Putamen (tissue), 1 donor: Measurements from ENCODE around the gene BCL11A.

Experiments used
- DNase-seq: peaks from one replicate; pipeline ENCODE4 v3.0.0-alpha.2; 2016; ENCODE audit warnings: low spot score

Gene BCL11A

DNA sequence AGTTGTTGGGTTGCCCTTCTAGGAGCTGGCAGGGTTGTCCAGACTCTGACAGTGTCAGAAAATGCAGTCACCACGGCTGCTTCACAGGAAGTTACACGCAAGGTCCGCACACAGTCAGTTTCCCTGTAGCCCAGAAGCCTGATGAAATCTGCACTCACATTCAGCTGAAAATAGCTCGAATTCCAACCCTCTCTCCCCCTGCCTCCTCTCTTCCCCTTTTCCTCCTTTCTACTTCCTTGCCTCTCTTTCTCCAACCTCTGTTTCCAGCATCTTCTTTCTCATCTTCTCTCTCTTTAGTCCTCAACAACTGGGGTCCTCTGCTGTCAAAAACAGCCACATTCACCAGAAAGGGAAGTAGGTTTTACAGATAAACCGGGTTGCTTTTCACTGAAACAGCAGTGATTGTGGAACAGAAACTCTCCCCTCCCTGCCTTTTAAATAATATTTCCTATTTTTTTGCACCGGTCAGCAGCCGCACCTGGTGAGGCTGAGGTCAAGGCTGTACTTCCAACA is 69.3 kb downstream of the BCL11A start:
- no peak for DNase-seq

DNA sequence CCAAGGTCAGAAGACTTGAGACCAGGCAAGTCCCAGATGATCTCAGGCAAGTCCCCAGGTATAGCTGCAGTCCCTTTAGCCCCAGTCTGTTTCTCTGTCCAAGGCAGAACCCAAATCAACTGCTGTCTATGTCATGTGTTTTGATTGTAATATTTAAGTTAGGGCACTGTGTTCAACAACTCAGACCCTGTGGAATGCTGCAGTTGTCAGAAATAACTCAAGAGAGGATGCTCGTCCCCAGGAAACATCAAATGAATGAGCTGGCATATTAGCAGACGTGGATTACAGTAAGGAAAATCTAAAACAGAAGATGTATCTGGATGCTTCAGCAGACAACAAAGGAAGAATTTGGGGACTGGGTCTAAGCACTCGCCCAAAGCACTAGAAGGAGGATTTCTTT is 70.1 kb downstream of the BCL11A start:
- DNase-seq, result no peak

DNA sequence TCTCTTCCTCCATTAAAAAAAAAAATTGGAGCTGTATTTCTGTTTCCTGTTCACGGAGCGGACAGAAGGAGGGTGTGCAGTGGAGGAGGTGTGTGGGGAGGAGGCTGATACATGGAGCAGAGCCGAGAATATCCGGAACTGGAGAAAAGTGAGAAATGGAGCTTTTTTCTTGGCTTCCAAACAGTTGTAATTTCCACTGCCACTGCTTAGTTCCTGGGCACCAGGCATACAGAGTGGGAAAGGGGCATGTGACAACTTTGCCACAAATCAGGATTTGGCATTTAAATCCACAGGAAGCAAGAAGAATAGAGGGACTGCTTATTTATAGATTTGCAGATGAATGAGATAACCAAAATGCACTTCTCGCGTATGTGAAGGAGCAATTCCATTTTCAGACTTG is 71.2 kb downstream of the BCL11A start:
- no peak for DNase-seq

DNA sequence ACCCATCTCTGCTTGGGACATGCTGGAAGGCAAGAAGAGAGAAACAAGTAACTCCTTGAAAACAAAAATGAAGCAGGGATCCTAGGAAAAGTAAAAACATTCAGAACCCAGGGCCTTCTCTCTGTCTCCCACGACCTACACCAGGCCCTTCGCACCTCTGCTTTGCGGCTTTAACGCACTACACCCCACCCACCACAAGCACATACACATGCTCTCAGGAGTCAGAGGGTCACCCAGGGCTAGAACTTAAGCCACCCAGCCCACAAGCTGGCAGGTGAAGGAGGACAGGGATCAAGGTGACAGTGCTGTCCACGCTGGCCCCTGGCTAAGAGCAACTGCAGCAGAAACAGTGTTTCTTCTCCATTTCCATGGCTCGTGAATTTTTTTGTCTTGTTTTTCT is 72.2 kb downstream of the BCL11A start:
- DNase-seq, result no peak

DNA sequence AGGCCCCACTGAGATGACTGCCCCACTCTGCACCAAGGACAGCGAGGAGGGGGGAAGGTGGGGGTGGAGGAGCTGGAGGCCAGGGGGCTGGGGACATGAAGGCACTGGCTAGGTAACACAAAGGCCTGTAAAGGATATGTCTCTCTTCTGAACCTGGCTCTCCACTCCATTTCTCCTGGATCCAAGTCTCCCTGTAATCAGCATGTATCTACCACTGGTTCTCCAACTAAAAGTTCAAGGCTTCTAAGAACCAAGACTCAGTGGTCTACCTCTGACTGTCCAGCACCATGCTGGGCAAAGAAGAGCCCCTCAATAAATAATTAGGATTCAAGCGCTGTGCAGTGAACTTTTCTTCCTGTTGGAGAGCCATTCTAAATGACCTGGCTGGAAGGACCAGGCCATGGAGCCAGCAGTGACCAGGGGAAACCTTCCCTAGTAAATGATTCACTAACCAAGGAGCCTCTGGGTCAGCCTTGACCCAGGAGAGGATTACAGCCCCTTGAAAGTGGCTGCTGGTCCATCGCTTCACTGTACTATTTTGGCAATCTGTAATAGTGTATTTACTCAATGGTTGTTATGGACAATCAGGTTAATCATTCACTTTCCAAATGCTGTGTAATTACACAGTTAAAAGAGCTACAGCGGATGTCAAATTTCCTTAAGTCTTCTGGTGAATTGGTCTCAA is 73.2 kb downstream of the BCL11A start:
- DNase-seq, result no peak

DNA sequence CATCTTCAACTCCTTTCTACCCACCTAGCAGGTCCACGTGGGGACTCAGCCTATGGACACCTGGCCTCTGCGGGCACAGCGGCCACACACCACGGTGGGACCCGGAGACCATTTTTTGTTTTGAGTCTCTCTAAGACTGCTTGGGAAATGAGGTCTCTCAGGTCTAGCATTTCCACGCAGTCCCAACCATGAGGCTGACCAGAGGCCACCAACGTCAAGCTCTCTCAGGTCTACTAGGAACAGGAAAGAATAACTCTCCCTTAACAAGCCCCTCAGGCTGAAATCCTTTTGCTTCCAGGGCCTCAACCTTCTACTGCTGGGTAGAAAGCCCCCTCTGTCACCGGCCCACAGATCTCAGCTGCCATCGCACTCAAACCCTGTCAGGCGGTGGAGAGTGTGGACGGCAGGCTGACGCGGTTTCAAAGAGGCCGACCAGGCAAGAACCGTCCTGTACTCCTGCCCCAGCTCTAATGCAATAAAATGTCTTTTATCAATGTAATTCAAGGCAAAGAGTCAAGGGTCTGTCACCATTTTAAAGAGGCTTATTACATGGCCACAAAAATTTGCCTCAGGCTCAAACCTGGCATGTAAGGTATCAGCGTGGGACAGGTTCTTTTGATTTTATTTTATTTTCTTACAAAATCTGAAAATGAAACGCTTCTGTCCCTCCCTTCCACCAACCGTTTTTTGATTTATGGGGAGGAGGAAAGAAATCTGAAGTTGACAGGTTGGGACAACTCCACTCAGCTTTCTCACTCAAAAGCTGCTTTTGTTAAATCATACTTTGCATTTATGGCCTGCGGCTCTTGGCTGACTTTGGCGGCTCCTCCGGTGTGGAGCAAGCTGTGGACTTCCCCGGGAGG is 74.0 kb downstream of the BCL11A start:
- no peak for DNase-seq

DNA sequence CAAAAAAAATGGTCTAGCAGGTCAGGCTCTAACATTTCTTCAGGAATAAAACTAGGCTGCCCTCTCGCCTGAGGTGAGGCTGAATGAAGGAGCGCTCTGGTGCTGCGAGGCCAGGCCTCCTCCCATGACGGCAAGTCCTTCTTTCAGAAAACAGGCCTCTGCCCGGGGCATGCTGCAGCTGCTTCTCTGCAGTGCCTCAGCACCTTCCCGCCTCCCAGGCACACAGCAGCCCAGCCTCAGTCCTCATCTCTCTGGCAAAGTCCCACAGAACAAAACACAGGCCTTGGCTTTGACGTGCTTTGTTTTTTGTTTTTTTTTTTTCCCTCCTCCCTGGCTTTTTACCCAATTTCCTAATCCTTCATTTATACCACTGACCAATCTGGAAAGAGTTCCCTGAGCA is 74.8 kb downstream of the BCL11A start:
- DNase-seq, result no peak

DNA sequence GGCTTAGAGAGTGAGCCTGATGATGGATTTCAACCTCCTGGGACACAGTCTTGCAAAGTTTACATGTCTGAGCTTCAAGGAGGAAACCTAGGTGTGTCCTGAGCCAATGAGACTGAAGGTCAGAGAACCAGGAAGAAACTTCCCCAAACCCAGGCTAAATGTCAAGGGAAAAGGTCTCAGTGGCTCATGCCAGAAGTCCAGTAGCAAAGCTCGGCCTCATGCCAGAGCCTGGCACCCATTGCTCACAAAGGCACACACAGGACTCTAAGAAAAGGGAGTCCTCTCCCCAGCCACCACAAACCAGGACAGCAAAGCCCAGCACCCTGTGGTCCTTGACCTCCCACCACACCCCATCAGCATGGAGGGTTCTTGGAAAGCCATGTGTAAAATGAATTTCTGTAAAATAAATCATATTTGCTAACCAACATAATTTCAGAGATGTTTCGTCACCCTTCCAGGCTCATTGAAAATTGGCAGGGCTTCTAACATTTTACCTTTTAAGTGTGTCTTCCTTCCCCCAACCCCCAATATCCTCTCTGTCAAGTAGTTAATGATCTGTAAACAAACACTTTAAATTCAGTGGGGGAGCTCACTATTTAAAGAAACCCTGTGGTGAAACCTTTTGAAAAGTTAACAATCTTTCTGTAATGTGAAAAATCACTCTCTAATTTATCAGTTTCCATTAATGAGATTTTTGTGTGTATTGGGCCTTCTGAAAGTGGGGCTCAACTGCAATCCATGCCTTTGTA is 77.1 kb downstream of the BCL11A start:
- no peak for DNase-seq

DNA sequence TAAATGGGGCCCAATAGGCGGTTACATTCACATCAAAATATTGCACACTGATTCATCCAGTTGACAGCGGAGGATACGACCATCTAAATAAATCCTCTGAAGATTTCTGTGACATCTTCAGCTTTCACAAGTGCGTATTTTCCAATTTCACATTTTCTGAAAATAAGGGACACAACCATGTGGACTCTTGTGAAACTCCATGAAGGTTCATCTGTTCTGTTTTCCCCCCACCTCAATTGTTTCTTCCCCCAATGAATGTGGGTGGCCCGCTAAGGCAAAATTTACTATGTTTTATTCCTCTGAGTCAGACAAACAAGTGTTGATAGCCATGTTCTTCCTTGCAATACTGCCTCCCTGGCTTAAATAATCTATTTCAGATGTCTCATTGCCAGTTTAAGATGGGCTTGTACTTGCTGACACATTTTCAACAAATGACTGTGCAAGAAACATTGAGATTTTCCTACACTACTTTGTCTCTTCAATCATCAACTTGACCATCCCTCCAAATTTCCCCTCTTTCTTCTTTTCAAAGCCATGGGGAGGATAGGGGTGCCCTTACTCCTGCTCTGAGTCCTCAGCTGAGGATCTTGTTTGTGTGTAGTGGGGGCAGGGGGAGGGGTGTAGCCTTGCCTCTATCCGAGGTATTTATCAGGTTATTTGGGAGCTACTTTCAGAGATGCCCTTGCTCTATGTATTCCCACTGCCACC is 78.2 kb downstream of the BCL11A start:
- no peak for DNase-seq

DNA sequence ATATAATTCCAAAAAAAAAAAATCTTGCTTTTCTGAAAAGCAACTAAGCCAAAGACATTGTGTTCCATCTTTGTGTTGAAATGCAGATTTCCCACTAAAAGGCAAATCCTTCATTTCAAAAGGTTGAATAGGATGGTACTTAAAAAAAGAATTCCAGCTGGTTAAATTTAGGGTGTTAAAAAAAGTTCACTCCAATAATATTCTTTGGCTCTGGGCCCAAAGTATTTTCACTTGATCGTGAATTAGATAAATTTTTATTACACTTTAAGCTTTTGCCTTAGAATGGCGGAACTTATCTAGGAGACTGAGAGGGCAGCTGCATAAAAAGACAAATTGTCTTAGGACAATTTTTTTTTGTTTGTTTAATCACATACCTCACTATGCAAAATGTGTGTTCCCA is 79.2 kb downstream of the BCL11A start:
- no peak for DNase-seq

DNA sequence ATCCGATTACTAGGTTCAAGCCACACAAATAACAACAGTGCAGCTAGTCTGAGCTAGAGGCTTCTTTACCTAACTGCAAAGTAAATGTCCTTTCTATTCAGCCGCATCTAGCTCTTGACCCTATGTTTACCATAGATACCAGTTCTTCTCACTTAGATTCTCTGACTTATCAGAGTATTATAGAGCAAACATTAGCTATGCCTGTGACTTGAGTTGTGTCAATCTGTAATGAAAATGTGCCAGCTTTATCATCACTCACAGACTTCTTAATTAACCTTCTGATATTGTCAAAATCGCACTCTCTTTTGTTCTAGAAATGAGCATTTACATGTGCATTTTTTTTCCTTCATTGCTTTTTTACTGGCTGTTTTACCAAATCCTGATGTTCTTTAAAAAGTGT is 79.9 kb downstream of the BCL11A start:
- DNase-seq, result no peak

DNA sequence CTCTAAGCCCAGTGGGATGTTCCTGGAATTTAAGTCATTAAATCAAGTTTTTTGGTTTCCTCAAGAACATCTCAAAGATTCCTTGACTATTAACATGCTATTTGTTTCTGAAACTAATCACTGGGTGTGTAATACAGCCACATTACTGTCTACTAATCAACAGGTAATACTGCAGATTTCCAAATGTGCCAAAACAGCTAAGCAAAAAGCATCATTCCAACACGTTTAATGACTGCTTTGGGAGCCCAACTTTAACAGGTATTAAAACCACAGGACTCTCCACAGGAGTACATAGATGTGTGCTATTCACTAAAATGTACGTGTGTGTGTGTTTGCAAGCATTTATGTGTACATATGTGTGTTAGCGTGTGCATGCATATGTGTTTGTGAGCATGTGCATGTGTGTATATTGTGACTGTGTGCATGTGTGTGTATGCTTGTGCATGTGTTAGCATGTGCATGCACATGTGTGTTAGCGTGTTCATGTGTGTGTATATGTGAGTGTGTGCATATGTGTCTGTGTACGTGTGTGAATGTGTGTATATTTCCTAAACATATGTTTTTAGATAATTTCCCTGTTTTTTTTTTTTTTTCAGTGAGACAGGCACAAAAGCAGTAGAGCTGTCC is 80.7 kb downstream of the BCL11A start:
- DNase-seq, result no peak

DNA sequence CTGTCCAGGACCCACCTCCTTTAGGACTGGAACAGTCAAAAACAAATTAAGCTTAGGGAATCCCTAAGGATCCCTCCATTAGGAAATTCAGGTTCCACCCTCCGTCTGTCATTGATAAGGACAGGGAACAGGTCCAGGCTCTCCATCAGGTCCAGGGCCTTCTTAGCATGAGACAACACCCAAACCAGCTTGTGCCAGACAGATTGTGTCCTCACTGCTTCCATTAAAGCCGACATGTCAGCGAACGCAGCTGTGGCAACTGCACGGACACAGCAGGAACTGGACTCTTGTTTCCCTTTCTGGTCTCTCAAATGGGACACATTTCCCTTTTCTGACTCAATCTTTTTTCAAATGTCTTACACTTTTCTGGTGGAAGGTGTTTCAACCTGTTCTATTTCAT is 81.4 kb downstream of the BCL11A start:
- no peak for DNase-seq

DNA sequence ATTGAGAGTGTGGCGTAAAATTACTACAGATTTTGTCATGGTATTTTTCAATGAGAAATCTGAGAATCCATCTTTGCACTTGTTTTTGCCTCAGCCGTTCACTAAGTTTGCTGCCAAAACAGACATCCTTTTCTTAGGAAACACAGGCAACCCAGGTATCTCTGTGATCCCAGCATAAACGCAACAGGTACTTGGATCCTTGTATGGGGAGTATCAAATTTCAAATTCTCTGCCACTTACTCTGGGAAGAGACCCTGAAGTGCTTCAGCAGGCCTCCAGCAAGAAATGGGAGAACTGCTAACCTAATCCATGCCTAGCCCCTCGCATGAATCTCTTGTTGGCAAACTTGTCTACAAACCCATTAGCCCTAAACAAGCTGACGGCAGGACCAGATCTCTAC is 83.1 kb downstream of the BCL11A start:
- no peak for DNase-seq

DNA sequence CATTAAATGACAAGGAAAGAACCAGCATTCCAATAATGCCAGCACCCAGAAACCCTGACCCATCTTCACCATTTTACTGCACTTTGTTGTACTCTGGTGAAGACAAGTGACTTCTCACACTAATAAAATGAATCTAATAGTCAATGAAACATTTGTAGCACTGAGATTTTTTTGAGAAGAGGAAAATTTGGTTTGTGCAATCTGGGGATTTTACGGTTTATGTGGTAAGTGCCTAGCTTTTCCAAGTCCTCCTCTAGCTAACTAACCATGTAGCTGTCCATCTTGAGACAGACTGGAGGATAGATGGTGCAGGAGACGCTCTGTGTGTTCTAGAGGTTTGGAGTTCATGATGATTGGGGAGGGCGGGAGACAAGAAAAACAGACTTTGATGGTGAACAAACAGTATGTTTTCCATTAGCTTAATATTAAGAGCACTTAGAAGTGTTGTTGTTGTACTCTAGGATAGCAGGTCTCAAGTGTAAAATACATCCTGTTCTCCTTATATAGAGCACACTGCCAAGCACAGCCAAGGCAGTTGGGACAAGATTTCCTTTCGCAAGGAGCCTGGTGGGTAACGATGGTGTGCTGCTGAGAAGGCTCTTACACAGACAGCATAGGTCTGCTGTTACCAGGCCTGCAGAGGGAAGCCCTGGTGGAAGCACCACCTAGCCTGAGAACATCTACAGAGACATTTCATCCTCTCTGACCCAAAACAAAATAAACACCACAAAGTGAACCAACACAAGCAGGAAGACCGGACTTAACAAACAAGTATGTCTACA is 83.7 kb downstream of the BCL11A start:
- no peak for DNase-seq

DNA sequence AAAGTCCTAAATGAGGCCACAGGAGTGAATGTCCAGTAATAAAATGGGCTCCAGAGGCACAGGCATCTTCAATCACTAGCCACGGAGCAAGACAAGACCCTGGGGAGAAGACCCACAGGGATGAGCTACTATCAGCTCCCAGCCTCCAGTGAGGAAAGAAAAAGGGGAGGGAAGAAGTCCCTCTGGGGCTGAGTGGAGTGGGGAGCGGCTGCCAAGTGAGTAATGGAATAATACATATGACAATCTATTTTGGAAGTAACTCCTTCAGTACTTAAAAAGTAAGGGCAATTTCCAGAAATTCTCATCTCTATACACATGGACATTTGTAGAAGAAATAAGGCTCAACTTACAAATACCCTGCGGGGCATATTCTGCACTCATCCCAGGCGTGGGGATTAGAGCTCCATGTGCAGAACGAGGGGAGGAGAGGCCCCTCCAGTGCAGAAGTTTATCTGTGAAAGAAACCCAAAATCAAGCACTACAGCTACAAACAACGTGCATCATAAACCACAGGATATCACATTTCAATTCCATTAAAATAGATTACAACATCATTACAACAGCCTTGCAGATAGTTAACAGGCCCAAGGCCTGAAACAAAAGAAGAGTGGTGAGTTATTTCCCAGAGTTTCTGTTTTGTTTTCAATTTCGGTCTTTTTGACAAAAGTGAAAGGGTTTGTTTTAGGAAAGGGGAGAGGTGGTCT is 84.9 kb downstream of the BCL11A start:
- no peak for DNase-seq

DNA sequence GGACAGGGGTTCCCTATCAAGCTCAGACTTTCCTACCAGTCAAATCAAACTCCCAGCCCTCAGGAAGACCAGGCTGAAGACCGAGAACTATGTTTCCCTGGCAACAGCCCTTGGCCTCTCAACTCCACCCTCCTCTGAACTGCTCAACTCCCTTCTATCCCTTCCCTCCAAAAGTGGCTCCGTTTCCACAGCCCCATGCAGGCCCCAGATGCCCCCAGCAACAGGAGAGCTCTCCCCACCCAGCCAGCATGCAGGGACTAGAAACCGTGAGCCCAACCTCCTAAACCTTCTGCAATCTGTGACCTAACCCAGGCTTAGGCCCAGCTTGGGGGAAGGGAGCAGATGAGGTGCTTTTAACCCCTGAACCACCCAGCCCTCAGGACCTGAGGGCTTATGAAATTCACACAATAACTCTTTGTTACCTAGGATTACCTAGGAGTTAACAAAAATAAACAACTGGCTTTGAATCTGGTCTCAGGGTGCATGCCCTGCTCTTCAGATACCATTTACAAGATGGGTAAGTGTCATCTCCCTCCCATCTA is 87.2 kb downstream of the BCL11A start:
- DNase-seq, result no peak

DNA sequence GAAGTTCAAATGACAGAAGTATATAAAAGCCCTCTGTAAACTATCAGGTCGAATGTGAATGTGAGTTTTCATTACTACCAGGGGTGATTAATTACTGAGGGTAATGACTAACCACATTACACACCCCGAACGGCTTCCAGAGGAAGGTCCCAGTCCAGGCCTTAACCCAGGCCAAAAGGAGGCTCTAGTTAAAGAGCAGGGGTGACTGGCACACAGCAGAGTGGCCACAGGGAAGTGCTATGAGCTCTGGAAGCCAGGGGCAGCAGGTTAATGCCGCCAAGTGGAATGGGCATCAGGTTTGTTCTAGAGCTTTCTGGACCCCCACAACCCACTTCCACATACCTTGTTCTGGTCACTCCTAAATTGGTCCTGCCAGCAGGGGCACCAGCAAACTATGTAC is 87.7 kb downstream of the BCL11A start:
- DNase-seq, result no peak

DNA sequence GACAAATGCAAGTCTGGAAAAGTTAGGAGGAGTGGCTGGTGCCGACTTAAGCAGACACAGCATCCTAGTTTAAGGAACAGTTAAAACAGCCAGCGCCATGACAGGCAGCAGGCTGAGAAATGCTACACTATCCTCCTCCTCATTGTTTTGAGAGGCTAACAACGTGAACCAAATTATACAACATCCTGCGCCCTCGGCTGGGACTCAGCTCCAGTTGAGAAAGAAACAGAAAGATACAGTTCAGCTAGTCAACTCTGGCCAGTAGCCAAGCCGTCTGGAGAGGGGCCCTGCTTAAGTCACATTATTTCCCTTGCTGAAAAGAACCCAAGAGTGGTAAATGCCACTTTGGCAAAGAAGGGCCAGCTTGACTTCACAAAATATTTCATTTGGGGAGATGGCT is 90.2 kb downstream of the BCL11A start:
- DNase-seq, result no peak
